ENCODE results near the gene CACNA2D4.
A peak's percentile ranks its signal among the peaks of the same experiment; 100 is the strongest.

Gene CACNA2D4

DNA sequence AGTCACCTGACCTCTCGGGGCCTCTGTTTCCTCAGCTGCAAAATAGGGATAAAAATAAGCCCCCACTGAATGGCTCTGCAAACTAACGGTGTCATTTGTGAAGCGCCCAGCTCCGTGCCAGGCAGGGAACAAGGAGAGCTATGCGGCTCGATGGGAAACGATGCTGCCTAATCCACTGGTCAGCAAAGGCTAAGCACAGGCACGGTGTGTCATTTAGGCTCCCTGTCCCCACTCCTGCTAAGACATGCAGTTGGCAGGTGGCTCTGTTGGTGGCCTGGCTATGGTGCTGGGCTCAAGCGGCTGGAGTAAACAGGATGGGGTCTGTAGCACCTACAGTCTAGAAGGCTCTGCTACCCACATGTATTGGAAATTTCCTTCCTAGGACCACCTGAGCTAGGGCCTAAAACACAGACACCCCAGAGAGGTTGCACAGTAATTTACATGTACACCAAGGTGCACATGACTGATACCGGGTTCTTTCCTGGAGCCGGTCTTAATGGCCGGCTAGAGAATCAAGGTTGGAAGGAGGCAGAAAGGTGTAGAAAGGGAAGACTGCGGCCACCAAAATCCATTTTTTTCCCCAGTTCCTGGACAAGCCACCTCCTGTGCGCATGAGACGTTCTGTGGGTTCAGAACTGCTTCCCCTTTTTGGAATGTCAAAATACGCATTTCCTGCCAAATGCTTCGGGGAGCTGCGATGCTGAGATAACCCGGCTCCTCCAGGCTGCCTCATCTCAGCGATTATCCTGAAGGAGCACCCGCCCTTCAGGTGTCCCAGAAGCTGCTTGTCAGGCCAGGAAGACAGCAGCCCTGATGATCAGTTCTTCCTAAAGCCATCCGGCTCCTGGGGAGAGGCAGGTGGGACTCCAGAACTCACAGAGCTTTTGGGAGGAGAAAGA is 1.0 kb downstream of the CACNA2D4 start:
- DNase-seq, result peak; percentile 5

DNA sequence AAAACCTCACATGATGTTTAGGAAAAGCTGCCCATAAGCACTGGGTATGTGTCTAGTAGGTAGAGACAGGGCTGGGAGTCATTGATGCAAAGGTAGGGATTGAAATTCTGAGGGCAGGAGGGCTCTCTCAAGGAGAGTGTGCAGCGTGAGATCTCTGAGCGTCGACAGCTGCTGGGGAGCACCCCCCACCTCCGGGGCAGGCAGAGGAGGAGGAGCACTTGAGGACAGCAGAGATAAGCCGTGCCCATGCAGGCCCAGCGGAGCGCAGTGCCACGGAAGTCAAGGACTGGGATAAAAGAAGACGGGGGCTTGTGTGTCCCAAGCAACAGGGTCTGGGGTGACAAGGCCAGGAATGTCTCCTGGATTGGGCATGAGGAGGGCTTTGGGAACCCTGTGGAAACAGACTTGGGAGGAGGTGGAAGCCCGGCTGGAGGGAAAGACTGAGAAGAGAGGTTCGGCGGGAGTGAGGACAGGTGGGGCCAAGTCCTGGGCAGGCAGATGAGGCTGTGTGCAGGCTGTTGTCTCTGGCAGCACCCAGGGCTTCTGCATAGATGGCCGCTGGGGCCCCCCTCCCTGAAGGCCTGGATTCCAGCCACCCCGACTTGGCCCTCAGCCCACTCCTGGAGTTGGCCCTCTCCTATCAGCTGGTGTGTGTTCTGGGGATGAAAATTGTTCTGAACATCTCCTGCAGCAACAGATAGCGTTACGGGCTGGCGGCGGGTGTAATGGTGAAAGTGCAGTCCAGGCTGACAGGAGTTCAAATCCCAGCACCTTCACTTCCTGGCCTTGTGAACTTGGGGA is 1.9 kb downstream of the CACNA2D4 start:
- peak; percentile 17 for DNase-seq

DNA sequence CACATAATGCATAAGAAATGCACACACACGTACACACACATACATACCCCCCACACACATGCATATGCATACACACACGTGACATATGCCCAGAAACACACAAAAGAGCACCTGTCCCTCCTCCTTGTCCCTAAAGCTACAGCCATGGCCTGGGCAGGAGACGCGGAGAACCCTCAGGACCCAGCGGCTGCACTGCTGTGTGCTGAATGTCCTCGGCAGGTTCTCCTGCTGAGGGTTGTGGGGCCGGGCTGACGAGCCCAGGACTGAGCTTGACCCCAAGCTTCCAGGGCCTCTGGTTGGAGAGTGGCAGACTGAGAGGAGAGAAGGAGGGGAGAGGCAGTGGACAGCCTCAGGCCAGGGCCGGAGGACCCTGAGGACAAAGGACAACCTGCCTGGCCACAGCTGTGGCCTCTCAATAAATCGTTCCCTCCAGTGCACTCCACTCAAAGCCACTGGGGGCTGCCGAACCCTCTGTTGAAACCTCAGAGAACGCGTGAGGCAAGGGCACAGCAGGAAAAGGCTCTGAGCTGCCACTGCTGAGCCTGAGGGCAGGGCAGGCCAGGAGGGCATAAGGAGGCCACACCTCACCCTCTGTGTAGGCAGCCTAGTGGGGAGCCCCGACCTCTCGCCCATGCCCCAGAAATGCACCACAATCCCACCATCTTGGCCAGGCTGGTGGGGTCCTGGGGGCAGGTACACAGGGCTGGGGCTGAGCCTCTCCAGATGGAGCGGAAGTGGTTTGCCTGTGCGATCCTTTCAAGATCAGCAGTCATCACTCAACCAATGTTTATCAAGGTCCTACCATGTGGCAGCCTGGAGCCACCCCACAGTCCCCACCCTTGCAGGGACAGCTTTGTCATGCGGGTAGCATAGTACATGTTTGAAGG is 3.1 kb downstream of the CACNA2D4 start:
- DNase-seq, result peak; percentile 48

DNA sequence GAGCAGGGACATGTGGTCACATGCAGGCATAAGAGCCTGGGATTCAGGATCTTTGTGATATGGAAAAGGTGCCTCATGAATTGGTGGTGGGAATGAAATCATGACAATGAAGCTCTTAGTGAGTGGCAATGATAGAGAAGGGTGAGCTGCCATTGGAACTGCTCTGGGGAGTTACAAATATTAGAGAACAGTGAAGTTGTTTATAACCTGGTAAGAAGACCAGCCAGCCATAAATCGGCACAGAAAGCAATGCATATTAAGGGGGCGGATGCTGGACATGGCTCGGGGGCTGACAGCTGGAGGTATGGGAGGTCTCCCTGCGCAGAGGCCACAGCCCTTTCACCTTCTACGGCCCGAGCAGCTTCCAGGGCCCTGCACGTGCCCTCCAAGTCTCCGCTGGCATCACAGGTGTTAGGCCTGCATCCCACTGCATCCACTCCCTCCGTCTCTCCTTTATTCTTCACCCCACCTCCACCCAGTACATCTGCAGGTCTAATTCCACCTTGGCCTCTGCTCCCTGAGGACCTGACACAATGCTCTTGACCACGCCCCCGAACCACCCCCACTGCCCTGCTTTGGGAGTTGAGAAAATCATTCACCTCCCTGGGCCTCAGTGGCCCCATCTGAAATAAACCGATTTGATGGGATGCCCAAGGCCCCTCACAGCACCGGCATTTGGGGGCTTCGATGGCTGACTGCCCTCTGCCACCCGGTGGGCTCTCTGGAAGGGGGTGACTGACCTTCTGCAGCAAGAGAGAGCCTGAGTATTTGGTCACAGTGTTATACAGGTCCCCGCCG is 4.1 kb downstream of the CACNA2D4 start:
- DNase-seq, result peak; percentile 6

DNA sequence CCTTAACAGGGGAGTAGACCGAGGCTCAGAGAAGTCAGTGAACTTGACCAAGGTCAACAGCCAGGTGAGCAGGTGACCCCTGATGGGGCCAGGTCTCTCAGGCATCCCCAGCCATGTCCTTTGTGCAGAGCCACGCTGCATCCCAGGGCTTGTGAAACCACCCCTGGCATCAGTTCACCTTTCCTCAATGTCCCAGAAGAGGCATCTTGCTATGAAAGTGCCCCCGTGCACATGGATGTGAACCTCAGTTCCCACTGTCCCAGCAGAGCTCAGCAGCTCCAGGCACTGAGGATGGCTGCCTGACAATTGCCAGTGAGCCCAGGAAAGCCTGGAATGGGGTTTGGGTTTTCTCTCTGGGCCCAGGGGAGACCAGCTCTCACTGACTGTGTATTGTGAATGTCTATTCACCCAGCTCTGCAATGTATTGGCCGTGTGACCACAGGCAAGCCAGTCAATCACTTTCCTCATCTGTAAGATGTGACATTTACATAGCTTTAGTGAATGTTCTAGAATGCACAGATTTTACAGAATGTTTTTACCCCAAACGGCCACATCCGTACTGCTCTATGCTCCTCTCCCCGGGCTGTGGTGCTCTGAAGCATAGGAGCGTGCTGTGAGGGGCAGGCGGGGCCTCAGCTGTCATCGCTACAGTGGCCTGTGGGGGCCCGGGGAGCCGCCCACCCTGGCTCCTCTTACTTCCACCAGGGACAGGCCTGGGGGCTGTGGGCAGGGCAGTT is 4.9 kb downstream of the CACNA2D4 start:
- peak; percentile 31 for DNase-seq

DNA sequence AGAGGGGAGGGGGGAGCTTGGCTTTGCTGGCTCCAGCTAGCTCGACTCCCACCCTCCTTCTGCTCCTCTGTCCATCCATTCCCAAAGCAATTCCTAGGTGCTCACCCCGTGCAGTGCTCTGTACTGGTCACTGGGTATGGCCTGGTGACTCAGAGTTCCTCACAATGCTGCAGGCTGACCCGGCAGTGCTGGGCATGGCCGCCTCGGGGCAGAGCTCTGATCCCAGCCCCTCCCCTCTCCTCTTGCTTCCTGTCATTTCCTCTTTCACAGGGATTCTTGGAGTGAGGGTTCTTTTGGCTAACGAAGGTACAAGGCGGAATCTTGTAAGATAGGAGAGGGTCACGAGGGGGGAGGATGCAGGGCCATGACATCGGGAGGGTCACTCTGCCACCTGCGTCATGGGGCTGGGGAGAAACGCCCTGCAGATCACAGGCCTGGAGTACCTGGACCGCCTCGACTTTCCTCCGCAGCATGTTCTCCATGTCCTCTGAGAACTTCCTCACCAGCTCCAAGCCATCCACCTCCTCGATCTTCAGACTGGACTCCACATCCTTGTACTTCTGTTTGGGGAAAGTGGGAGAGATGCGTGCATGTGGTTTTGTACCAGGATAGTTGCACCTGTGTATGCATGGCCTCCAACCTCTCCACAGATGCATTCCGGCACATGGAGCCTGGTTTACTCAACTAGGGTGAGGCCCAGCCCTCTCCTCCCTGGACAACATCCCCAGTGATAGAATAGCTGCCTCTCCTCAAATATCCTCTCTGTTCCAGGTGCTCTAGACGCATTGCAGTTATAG is 5.7 kb downstream of the CACNA2D4 start:
- DNase-seq, result peak; percentile 3

DNA sequence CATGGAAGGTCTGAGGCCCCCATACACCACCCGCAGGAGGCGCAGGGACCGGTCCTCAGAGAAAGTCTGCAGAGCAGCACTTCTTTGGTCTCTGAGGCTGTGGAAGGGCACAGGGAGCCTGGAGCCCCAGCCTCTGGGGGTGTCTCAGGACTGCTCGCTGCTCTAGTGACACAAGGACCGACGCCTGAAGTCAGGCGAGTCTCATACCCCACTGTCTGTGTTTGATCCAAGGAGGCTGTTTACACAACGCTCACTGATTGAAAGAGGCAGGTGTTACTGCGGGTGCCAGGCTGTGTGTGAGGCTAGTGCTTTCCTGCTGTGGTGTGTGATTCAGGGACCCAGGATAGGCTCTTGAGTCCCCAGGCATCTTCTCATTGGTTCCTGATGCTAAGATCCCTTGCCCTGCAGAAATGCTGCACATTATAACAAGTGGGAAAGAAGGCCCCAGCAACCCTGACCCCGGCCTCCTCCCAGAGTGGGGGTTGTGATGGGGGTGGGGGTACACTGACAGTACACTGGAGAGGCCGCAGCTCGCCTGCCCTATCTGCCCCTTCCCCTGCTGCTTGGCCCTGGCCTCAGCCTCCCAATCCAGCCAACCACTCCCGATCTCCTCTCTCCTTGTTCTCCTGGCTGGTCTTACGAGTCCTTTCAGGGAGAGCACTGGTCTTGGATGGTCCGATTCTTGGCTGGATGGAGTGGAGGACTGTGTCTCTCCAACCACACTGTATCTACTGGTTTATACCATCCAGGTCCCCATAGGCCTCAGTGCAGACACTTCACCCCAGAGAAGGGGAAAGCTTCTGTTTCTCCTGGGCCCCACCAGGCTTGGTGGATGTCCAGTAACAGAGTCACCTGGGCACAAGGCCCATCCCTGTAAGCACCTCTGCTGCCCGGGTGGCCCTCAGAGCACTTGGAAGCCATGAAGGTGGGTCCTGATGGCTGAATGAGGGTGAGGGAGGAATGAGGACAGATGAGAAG is 6.6 kb downstream of the CACNA2D4 start:
- DNase-seq, result peak; percentile 6

DNA sequence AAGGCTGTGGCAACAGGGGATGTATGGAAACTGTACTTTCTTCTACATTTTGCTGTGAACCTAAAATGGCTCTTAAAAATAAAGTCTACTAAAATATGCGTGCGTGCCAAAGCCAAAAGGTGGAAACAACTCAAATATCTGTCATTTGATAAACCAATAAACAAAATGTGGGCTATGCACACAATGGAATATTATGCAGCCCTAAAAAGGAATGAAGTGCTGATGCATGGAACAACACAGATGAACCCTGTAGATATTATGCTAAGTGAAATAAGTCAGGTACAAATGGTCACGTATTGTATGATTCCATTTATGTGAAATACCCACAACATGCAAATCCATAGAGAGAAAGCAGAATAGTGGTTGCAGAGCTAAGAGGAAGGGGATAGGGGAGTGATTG is 8.0 kb downstream of the CACNA2D4 start:
- DNase-seq, result no peak

DNA sequence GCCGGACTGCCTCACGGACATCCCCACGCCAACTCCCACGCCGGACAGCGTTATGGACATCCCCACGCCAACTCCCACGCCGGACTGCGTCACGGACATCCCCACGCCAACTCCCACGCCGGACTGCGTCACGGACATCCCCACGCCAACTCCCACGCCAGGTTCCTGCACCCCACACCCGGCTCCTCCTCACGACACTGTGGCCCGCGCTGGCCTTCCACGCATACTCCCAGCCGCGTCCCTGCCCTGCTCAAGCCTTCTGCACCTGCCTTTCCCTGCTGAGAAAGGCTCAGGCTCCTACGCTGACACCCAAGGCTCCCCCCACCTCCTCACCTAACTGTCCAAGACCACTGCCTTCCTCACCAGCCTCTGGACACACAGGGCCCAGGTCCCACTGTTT is 9.7 kb downstream of the CACNA2D4 start:
- DNase-seq, result no peak

DNA sequence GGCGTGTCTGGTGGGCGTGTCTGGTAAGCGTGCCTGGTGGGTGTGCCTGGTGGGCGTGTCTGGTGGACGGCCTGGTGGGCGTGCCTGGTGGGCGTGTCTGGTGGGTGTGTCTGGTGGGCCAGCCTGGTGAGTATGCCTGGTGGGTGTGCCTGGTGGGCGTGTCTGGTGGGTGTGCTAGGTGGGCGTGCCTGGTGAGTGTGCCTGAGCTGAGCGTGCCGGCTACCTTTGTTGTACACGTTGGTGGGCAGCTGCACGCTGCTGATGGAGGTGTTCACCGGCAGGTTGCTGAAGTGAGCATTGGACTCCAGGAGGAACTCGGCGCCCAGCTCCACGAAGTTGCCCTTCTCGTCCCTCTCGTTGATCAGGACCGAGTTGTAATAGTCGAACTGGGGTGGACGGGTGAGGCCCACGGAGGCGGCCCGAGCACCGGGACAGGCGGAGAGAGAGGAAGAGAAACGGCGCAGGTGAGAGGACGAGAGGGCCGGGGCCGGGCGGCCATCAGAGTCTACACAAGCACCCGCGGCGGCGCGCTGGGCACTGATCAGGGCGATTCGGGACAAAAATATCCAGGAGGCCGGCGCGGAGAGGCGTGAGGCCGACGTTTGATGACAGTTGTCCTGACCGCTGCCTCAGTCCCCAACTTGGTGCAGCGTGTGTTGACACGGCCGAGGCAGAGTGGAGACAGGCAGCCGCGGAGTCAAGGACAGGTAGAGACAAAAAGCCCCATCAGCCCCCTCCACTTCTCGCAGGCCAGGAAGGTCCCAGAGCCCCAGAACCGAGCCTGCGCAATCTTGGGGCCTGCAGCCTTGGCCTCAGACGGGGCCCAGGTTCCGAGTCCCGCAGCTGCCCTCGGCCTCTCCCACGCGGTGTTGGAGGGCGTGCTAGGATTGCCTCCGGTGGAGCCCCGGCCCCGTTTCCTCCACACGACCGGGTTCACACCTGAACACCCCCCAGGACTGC is 10.5 kb downstream of the CACNA2D4 start:
- no peak for DNase-seq

DNA sequence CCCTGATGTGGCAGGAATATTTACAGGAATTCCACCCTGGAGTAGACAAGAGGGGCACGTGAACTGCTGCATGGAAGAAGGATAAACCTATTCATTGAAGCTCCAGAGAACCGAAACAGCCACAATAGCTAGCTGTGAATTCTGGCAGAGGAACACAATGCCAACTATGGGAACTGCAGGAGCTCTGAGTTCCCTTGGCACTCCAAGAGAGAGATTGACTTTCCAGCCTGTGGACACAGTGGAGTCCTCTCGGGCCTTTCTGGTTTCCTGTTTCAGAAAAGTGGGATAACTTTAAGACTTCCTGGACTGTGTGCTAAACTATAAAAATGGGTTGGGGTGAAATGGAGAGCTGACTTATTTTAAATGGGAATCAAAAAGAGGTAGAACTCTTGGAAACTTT is 11.9 kb downstream of the CACNA2D4 start:
- no peak for DNase-seq

DNA sequence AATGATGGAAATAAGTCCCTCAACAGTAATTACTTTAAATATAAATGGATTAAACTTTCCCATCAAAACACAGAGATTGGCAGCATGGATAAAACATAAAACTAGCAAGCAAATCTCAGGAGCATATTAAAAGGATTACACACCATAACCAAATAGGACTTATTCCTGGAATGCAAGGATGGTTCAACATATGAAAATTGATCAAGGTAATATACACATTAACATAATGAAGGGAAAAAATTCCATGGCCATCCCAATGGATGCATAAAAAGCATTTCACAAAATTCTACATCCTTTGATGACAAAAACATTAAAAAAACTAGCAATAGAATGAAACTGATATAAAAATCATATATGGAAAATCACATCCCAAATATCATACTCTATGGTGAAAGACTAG is 13.6 kb downstream of the CACNA2D4 start:
- no peak for DNase-seq

DNA sequence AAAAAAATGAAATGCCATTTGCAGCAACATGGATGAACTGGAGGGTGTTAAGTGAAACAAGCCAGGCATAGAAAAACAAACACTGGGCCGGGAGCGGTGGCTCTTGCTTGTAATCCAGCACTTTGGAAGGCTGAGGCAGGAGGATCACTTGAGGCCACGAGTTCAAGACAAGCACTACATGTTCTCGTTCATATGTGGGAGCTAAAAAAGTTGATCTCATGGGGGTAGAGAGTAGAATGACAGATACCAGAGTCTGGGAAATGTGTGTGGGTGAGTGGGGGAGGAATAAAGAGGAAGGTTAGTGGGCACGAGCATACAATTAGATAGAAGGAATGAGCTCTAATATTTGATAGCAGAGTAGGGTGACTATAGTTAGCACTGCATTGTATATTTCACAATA is 21.5 kb downstream of the CACNA2D4 start:
- no peak for DNase-seq

DNA sequence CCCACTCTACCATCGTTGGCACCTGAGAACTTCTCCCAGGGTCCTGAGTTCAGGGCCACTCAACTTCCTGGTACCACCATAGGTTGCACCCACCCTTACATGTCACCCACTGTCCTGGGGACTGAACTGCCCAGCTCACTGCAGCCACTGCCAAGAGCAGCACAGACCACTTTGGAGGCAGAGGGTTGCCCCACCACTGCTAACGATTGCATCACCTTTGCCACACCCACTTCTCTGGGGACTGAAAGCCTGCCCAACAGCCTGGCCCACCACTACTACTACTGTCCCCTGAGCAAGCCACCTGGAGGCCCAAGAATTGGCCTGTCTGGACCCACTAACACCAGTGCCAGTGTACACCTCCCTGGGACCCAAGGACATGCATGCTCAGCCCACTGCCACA is 27.6 kb downstream of the CACNA2D4 start:
- DNase-seq, result no peak

DNA sequence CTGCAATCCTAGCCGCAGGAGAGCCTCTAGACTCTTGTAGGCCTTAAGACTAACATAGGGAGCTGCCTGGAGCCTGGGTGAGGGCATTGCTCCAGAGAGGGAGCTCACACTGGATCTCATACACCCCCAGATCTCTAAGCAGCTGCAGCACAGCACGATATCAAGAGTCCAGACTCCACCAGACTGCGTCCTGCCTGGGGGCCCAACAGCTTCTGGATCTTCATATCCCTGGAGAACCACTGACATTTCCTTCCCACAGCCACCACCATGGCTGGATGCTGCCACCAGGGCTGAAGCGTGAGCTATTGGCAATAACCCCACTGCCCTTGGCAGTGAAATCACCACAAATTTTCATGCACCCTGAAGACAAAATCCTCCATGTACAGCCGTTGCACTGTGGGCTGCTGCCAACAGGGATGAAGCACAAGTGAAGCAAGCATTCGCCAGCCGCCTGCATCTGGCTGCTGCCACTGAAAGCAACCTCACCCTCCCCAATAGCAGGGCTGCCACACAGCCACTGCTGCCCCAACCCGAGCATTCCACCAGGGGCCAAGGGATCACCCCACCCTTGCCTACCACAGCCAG is 28.2 kb downstream of the CACNA2D4 start:
- no peak for DNase-seq

DNA sequence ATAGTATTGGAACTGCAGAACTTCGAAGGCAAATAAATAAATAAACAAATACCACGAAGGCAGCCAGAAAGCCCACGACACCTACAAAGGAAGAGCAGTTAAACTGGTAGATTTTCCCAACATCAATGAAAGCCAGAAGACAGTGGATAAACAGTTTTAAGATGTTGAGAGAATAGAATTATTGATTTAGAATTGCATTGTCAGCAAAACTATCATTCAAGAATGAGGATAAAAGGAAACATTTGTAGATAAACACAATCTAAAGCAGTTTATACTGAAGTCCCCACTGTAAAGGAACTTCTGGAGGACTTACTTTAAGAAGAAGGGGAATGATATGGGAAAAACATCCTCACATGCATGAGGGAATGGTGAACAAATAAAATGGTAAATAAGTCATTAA is 29.5 kb downstream of the CACNA2D4 start:
- no peak for DNase-seq

DNA sequence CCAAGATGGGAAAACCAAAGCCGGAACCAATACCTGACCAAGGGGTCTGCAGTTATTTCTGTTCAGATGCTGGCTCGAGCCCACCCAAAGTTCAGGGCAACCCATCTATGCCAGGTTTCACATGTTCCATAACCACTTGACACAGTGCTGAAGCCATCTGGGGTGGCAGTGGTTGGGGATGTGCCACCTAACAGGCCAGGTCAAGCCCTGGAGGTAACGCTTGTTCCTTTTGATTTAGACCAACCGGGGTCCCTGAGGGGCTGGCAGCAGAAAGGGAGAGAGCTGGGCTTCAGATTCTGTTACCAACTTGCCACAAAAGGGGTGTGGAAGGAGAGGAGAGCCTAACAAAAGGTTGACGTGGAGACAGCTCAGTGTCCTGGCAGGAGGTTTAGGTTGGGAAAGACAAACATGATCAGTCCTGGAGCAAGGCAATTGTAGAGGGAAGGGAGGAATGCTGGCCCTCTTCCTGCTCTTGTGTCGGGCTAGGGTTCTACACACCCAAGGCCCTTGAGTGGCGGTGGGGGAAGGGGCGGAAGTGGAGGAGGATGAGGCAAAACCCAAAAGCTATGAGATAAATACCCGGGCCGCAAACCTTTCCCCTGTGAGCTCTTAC is 31.9 kb downstream of the CACNA2D4 start:
- DNase-seq, result no peak
